ENCODE measurements around the gene SKAP2. TPM values are rescaled to one million over a fixed set of nuclear protein-coding genes. Genes with fewer than 3 reads are reported as not detected.

Gene SKAP2
- total RNA-seq, 2 experiments from 2014 or later, result 7.0 to 8.1 TPM

- Mint-ChIP-seq H3K27ac (no peak overlapping the region), H3K27me3 (peaks cover 4% of the 10 kb centered on the region), H3K4me3 (no peak overlapping the region), H3K9me3 (no peaks in the 10 kb centered on the region), H3K36me3 (ENCODE audit: low read depth) (no peaks in the 10 kb centered on the region), H3K4me1 (ENCODE audit: low read depth) (no peaks in the 10 kb centered on the region)
- no peak for DNase-seq
- ChIA-PET POLR2A (no interaction called here), CTCF (no interaction called here)
- TF ChIP-seq CTCF (IDR thresholded peaks at IDR 0.05), result no peak
- no peak for ATAC-seq
- intact Hi-C loops (cut with micrococcal nuclease), result no loop called here
Observed at GRCh38 chr7:26636808-26637207, 227.6 kb downstream of the SKAP2 start.

GRCh38 chr7:26633557-26633956 lies 230.8 kb downstream of the SKAP2 start:
- no peak for DNase-seq
- no peak for TF ChIP-seq CTCF (IDR thresholded peaks at IDR 0.05)
- no peak for ATAC-seq
- Mint-ChIP-seq H3K27ac (no peak overlapping the region), H3K27me3 (peaks cover 3% of the 10 kb centered on the region), H3K9me3 (no peaks in the 10 kb centered on the region), H3K36me3 (ENCODE audit: low read depth) (no peaks in the 10 kb centered on the region), H3K4me1 (ENCODE audit: low read depth) (no peaks in the 10 kb centered on the region), H3K4me3 (no peak overlapping the region)
- intact Hi-C loops (cut with micrococcal nuclease), result no loop called here
- ChIA-PET CTCF (no interaction called here), POLR2A (no interaction called here)

- Mint-ChIP-seq H3K4me1 (ENCODE audit: low read depth) (no peaks in the 10 kb centered on the region), H3K27me3 (peaks cover 3% of the 10 kb centered on the region), H3K4me3 (no peak overlapping the region), H3K27ac (no peak overlapping the region), H3K9me3 (no peaks in the 10 kb centered on the region), H3K36me3 (ENCODE audit: low read depth) (no peaks in the 10 kb centered on the region)
- TF ChIP-seq CTCF (IDR thresholded peaks at IDR 0.05), result no peak
- DNase-seq (no peak), ATAC-seq (no peak)
- CTCF ChIA-PET, result no interaction called here
- POLR2A ChIA-PET, result interaction anchor here (0.5 kb wide), 1 partner anchor 223 kb away, joined by 3 read pairs; no protein-coding TSS in a partner anchor
- intact Hi-C loops (cut with micrococcal nuclease), result no loop called here
Observed at GRCh38 chr7:26631601-26632000, 232.8 kb downstream of the SKAP2 start.

- ChIA-PET POLR2A (no interaction called here), CTCF (no interaction called here)
- intact Hi-C loops (cut with micrococcal nuclease), result no loop called here
- Mint-ChIP-seq H3K27ac (no peak overlapping the region), H3K4me1 (ENCODE audit: low read depth) (no peaks in the 10 kb centered on the region), H3K27me3 (peaks cover 3% of the 10 kb centered on the region), H3K9me3 (no peaks in the 10 kb centered on the region), H3K4me3 (no peak overlapping the region), H3K36me3 (ENCODE audit: low read depth) (no peaks in the 10 kb centered on the region)
- TF ChIP-seq CTCF (IDR thresholded peaks at IDR 0.05), result no peak
- DNase-seq (no peak), ATAC-seq (no peak)
Observed at GRCh38 chr7:26630941-26631580, 233.3 kb downstream of the SKAP2 start.

- ATAC-seq, result no peak
- intact Hi-C loops (cut with micrococcal nuclease), result no loop called here
- DNase-seq, result no peak
- Mint-ChIP-seq H3K27ac (no peak overlapping the region), H3K9me3 (no peaks in the 10 kb centered on the region), H3K4me1 (ENCODE audit: low read depth) (no peaks in the 10 kb centered on the region), H3K36me3 (ENCODE audit: low read depth) (no peaks in the 10 kb centered on the region), H3K4me3 (no peak overlapping the region), H3K27me3 (peaks cover 2% of the 10 kb centered on the region)
- ChIA-PET CTCF (no interaction called here), POLR2A (no interaction called here)
- no peak for TF ChIP-seq CTCF (IDR thresholded peaks at IDR 0.05)
Observed at GRCh38 chr7:26630361-26630760, 234.0 kb downstream of the SKAP2 start.

All from activated CD8-positive, alpha-beta T cell treated with anti-CD3 and anti-CD28 coated beads for 36 hours (primary cell).